Erythroblast (primary cell): ENCODE results near the gene DGKI.

Experiments used
- DNase-seq, 2 experiments: peaks; one replicate each; lab custom pipeline; 2025; lab: John Stamatoyannopoulos, UW
- GATA1 ChIP-seq: IDR thresholded peaks from 2 replicates; pipeline ENCODE4 v1.6.1; 2011; ENCODE audit warnings: low read depth, mild to moderate bottlenecking, control low read depth, low read length, moderate library complexity
- POLR2A ChIP-seq: IDR thresholded peaks from 2 replicates; pipeline ENCODE4 v1.6.1; 2011; ENCODE audit warnings: mild to moderate bottlenecking, low read length

The DGKI gene

DNA sequence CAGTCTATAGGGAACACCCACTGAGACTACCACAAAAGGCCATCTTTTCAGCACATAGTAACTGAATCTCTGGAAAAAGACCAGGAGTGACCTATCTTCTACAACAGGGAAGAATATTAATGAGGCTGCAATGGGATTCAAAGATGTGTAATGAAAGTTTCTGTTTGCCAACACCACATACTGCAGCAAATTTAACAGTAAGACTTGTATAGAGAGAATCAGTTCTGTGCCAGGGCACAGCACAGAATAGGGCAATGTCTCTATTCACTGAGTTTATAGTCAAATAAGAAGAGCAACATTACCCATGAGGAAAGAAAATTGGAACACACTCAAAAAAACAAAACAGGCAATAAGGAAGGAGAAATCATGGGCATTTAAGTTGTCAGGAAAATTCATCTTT, 411.8 kb downstream of the DGKI start:
- no peak for DNase-seq
- no peak for TF ChIP-seq POLR2A
- no peak for TF ChIP-seq GATA1

- no peak for DNase-seq
- TF ChIP-seq GATA1 (no peak), POLR2A (no peak)
These were observed 412.2 kb downstream of the DGKI start for GRCh38 chr7:137434530-137434929.

GRCh38 chr7:137423321-137423720, 423.5 kb downstream of the DGKI start:
- TF ChIP-seq GATA1 (no peak), POLR2A (no peak)
- DNase-seq, result no peak

DNA sequence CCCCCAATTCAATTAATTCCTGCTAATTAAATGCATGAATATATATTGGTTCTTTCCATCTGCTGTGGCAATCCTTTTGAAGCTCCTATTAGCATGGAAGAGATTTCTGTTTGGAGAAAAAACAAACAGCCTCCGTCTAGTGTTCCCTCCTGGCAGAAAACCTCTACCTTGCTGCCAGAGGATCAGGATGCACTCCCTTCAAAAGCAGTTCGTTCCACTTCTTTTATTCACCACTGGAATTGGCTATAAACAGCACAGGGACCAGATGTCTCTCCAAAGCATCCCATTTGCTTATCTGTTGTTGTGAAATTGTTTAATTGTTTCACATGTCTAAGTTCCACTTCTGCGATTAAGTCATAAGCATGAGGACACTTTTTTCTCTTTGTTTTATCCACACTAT, 425.4 kb downstream of the DGKI start:
- TF ChIP-seq GATA1 (no peak), POLR2A (no peak)
- DNase-seq, result no peak

DNA sequence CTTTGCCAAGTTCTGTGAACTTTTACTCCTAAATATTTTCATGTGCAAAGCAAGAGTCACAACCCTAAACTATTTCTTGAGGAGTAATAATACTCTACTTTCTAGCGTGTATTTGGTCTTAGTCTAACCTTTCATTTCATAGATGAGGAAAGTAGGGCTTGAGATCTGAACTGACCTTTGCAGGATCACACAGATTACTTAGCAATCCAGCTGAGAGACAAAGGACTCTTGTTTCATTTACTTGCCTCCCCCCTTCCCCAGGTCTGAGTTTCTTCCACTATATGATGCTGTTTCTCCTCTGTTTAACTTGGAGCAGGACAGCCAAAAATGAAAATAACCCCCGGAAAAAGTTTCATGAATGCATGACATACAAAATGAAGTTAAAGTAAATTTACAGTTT, 427.9 kb downstream of the DGKI start:
- no peak for DNase-seq
- TF ChIP-seq GATA1 (no peak), POLR2A (no peak)

- no peak for DNase-seq
These were observed 429.3 kb downstream of the DGKI start for GRCh38 chr7:137417464-137417863.

GRCh38 chr7:137413901-137414300, 432.9 kb downstream of the DGKI start:
- no peak for DNase-seq
- TF ChIP-seq POLR2A (no peak), GATA1 (no peak)

More at GRCh38 chr7:137417464-137417863, 429.3 kb downstream of the DGKI start:
- no peak for TF ChIP-seq GATA1
- TF ChIP-seq POLR2A, result no peak

GRCh38 chr7:137411446-137411845, 435.3 kb downstream of the DGKI start:
- DNase-seq, result no peak
- TF ChIP-seq GATA1 (no peak), POLR2A (no peak)

- TF ChIP-seq POLR2A (no peak), GATA1 (no peak)
- DNase-seq, result no peak
These were observed 438.6 kb downstream of the DGKI start for GRCh38 chr7:137408126-137408525.

GRCh38 chr7:137407078-137407477, 439.7 kb downstream of the DGKI start:
- no peak for DNase-seq
- TF ChIP-seq POLR2A, result no peak
- no peak for TF ChIP-seq GATA1

GRCh38 chr7:137404660-137405317, 442.0 kb downstream of the DGKI start:
- TF ChIP-seq GATA1 (no peak), POLR2A (no peak)
- DNase-seq, result no peak

GRCh38 chr7:137403353-137403695, 443.4 kb downstream of the DGKI start:
- TF ChIP-seq POLR2A, result no peak
- TF ChIP-seq GATA1, result no peak
- DNase-seq, result no peak

- TF ChIP-seq POLR2A, result no peak
- TF ChIP-seq GATA1, result no peak
- no peak for DNase-seq
These were observed 444.0 kb downstream of the DGKI start for GRCh38 chr7:137402536-137403352.
